HepG2 (cell line): ENCODE results near the gene RRBP1. TPM values are rescaled to one million over a fixed set of nuclear protein-coding genes. Genes with fewer than 3 reads are reported as not detected.

ENCODE experiments used
- ATAC-seq: fragments of 200-7000 bp; cut with Tn5 transposase; 3 replicates; pipeline ENCODE4 v1.9.1; 2020; ENCODE audit warnings: mild to moderate bottlenecking, moderate library complexity
- BruUV-seq: library from RNA; stranded (reverse); fragments of 400-500 nt; replicated peaks from 2 replicates; lab custom pipeline; 2021; lab: Mats Ljungman, UMichigan
- CTCF ChIA-PET: fragments of 300-600 bp; formaldehyde crosslinking; extraction: SDS; loops from one replicate; lab custom pipeline; 2021; ENCODE audit warnings: low total read pairs, inconsistent platforms, low intra/inter-chr PET ratio; lab: Yijun Ruan, JAX
- POLR2A ChIA-PET: fragments of 350-600 bp; sonication (Branson Sonifier 250); formaldehyde crosslinking; loops from one replicate; lab custom pipeline; 2020; ENCODE audit warnings: antibody characterized with exemption, inconsistent platforms; lab: Yijun Ruan, JAX
- DNase-seq: peaks from one replicate; pipeline ENCODE4 v3.0.0-alpha.2; 2015; ENCODE audit warnings: low spot score
- FAIRE-seq: peaks from 3 replicates; lab custom pipeline; 2011; peaks lifted over from hg19 to GRCh38; lab: Jason Lieb, UNC
- H2AFZ ChIP-seq: one replicate; pipeline ENCODE4 v1.6.1; 2011; ENCODE audit warnings: low read length, inconsistent platforms
- H3K27ac ChIP-seq: fragments of 300-600 bp; 3 replicates; pipeline ENCODE4 v1.8.0; 2011; ENCODE audit warnings: mixed run types, mild to moderate bottlenecking, mixed read lengths, low read length, inconsistent platforms; ENCODE audit not compliant: insufficient read depth; ENCODE audit errors: extremely low read length
- H3K27me3 ChIP-seq, 2 experiments: fragments of 200-600 bp in 1 of 2; 2 replicates in 1 of 2; 3 replicates in 1 of 2; pipeline versions ENCODE4 v1.6.0 to v1.8.0; 2011; ENCODE audit warnings: low read length in 2 of 2, mild to moderate bottlenecking in 2 of 2, moderate library complexity in 2 of 2, inconsistent platforms in 1 of 2; ENCODE audit not compliant: insufficient read depth in 2 of 2, control insufficient read depth in 1 of 2
- H3K36me3 ChIP-seq, 2 experiments: fragments of 200-600 bp in 1 of 2; replicated peaks in 1 of 2; 2 replicates in 1 of 2; 3 replicates in 1 of 2; pipeline versions ENCODE4 v1.5.1 to v1.8.0; 2011; ENCODE audit warnings: low read length in 2 of 2, inconsistent platforms in 1 of 2; ENCODE audit not compliant: insufficient read depth in 2 of 2, control insufficient read depth in 1 of 2
- H3K4me1 ChIP-seq: 2 replicates; pipeline ENCODE4 v1.5.1; 2012; ENCODE audit warnings: low read length, inconsistent platforms; ENCODE audit not compliant: insufficient read depth
- H3K4me2 ChIP-seq: 2 replicates; pipeline ENCODE4 v1.6.0; 2011; ENCODE audit warnings: low read depth, low read length, inconsistent platforms
- H3K4me3 ChIP-seq, 3 experiments: fragments of 200-600 bp in 1 of 3; sonication (generic), shearing (Covaris generic) in 1 of 3; replicated peaks in 1 of 3; 2 replicates each; pipeline ENCODE4 v1.5.1; 2011 to 2016; ENCODE audit warnings: low read length in 3 of 3, inconsistent platforms in 2 of 3, low read depth in 2 of 3, mild to moderate bottlenecking in 2 of 3, control low read depth in 1 of 3, mixed read lengths in 1 of 3; ENCODE audit not compliant: insufficient read depth in 1 of 3
- H3K79me2 ChIP-seq: one replicate; pipeline ENCODE4 v1.6.1; 2011; ENCODE audit warnings: low read length, inconsistent platforms; ENCODE audit not compliant: insufficient read depth
- H3K9ac ChIP-seq: 2 replicates; pipeline ENCODE4 v1.6.0; 2011; ENCODE audit warnings: mild to moderate bottlenecking, low read depth, low read length, inconsistent platforms; ENCODE audit not compliant: insufficient read depth
- H3K9me3 ChIP-seq: 2 replicates; pipeline ENCODE4 v1.5.1; 2012; ENCODE audit warnings: mild to moderate bottlenecking, low read length
- H4K20me1 ChIP-seq: 2 replicates; pipeline ENCODE4 v1.6.0; 2011; ENCODE audit warnings: inconsistent platforms, mild to moderate bottlenecking, low read length, moderate library complexity; ENCODE audit not compliant: insufficient read depth
- IRF1 ChIP-seq: sonication (generic); formaldehyde crosslinking; IDR thresholded peaks from 2 replicates; pipeline ENCODE4 v1.4.0; 2020; ENCODE audit warnings: low read depth, mild to moderate bottlenecking, missing genetic modification reagents
- MEIS1 ChIP-seq: sonication (generic); formaldehyde crosslinking; IDR thresholded peaks from 2 replicates; pipeline ENCODE4 v1.9.0; 2021; ENCODE audit warnings: mild to moderate bottlenecking, missing genetic modification reagents, moderate library complexity, borderline replicate concordance
- MIXL1 ChIP-seq: IDR thresholded peaks from 2 replicates; pipeline ENCODE4 v1.6.1; 2016
- RCOR2 ChIP-seq: IDR thresholded peaks from 2 replicates; pipeline ENCODE4 v1.6.1; 2016; ENCODE audit warnings: missing biosample characterization, missing genetic modification reagents
- STAG1 ChIP-seq: sonication (generic); formaldehyde crosslinking; IDR thresholded peaks from 2 replicates; pipeline ENCODE4 v1.4.0; 2020; ENCODE audit warnings: missing genetic modification reagents
- ZBTB40 ChIP-seq, 2 experiments: fragments of 450-650 bp in 1 of 2; sonication (generic) in 1 of 2; formaldehyde crosslinking in 1 of 2; IDR thresholded peaks; 2 replicates each; pipeline versions ENCODE4 v1.6.1 to v1.8.0; 2016 to 2022; ENCODE audit warnings: antibody characterized with exemption in 1 of 2, mild to moderate bottlenecking in 1 of 2, missing genetic modification reagents in 1 of 2
- ZNF207 ChIP-seq: fragments of 450-650 bp; IDR thresholded peaks from 2 replicates; pipeline ENCODE4 v1.6.1; 2016; ENCODE audit warnings: antibody characterized with exemption, borderline replicate concordance
- ZNF510 ChIP-seq: sonication (generic); formaldehyde crosslinking; IDR thresholded peaks from 2 replicates; pipeline ENCODE4 v1.4.0; 2020; ENCODE audit warnings: low read depth, mild to moderate bottlenecking, missing genetic modification reagents
- WGBS: methylation state at CpG from one replicate; pipeline ENCODE4 v1.1.6; 2017; ENCODE audit warnings: low lambda C conversion rate; 5-methylcytosine and 5-hydroxymethylcytosine counted together
- in situ Hi-C: cut with HindIII; loops from 2 replicates; pipeline ENCODE4 v1.10.0; 2017; ENCODE audit warnings: low pct_unique_long_range_greater_than_20kb; ENCODE audit not compliant: extremely low pct_ligation_motif_present
- intact Hi-C: fragments of 100-400 bp; cut with micrococcal nuclease; formaldehyde crosslinking; loops from one replicate; pipeline ENCODE4 v1.10.0; 2022; ENCODE audit not compliant: unreplicated experiment
- polyA plus RNA-seq, 8 experiments: library from polyadenylated mRNA; depleted of rRNA in 3 of 8; stranded (reverse) in 7 of 8; unstranded in 1 of 8; fragments of >200 nt; fragmentation: Illumina TruSeq in 4 of 8; extraction: Trizol in 4 of 8; gene quantifications; 2 replicates each; pipeline versions ENCODE4 v1.2.1 to v1.2.3, GENCODE V29; 2011 to 2016; ENCODE audit warnings: low read depth in 4 of 8, missing spikeins in 1 of 8, mixed read lengths in 1 of 8; ENCODE audit not compliant: insufficient read depth in 1 of 8
- total RNA-seq, 5 experiments: library from RNA; depleted of rRNA; stranded (reverse); fragments of >200 nt; fragmentation: Illumina TruSeq; extraction: Trizol; gene quantifications; 2 replicates each; pipeline ENCODE4 v1.2.3, GENCODE V29; 2016; ENCODE audit warnings: low read depth in 1 of 5

The RRBP1 gene
- total and polyA plus RNA-seq, 2 of the 13 experiments (the other 11 are each of a cell fraction or from before 2014, with no cell fraction given), result 150 to 222 TPM

GRCh38 chr20:17694767-17695166 lies 12.7 kb upstream of the RRBP1 start:
- H4K20me1 ChIP-seq, result no peaks in the 10 kb centered on the region
- 0 out of 2 replicates have a peak, but pooled peaks have one; percentile 19 for TF ChIP-seq MIXL1 (CRISPR knock-in tag)
- no peak for TF ChIP-seq ZNF510 (CRISPR knock-in tag)
- TF ChIP-seq RCOR2, result 0 out of 2 replicates have a peak, but pooled peaks have one; percentile 11
- no peak for TF ChIP-seq MEIS1
- TF ChIP-seq STAG1 (CRISPR knock-in tag), result 0 out of 2 replicates have a peak, but pooled peaks have one; percentile 22
- H3K4me3 ChIP-seq, result no peak overlapping the region
- peaks cover 6 to 54% of the 10 kb centered on the region in 2 experiments; a peak in 4 of 5 replicates for H3K27me3 ChIP-seq
- FAIRE-seq, result no peak
- no peak for DNase-seq
- H3K9me3 ChIP-seq, result peaks cover 12% of the 10 kb centered on the region; the same call in 1 of the 2 replicates
- WGBS, result 46% methylated on average over 3 of the region's 3 CpGs
- H3K27ac ChIP-seq, result no peak overlapping the region
- H3K79me2 ChIP-seq, result no peaks in the 10 kb centered on the region
- H3K4me1 ChIP-seq, result peaks cover 8% of the 10 kb centered on the region
- ChIA-PET CTCF (no interaction called here), POLR2A (interaction anchor here (2.2 kb wide), 1 partner anchor 12 kb away, joined by 10 read pairs; the partner anchor contains the start of gene RRBP1)
- intact Hi-C loops, result no loop called here
- ATAC-seq, result no peak
- BruUV-seq, result no TSS peak
- H3K9ac ChIP-seq, result no peak overlapping the region
- no peaks in the 10 kb centered on the region for H3K36me3 ChIP-seq
- H2AFZ ChIP-seq, result no peak overlapping the region
- in situ Hi-C loops, result no loop called here
- no peak overlapping the region for H3K4me2 ChIP-seq

- Histone ChIP-seq H3K79me2 (no peaks in the 10 kb centered on the region), H3K36me3 (no peaks in the 10 kb centered on the region), H3K4me3 (no peak overlapping the region), H3K9me3 (peaks cover 12% of the 10 kb centered on the region; the same call in 1 of the 2 replicates), H3K9ac (no peak overlapping the region), H3K27me3 (peaks cover 2 to 46% of the 10 kb centered on the region in 2 experiments; a peak in 4 of 5 replicates), H4K20me1 (no peaks in the 10 kb centered on the region), H3K27ac (no peak overlapping the region), H2AFZ (no peak overlapping the region), H3K4me1 (peaks cover 4% of the 10 kb centered on the region), H3K4me2 (no peak overlapping the region)
- ChIA-PET POLR2A (no interaction called here), CTCF (no interaction called here)
- ATAC-seq, result no peak
- no TSS peak for BruUV-seq
- no peak for DNase-seq
- FAIRE-seq, result no peak
- intact Hi-C loops, result no loop called here
- in situ Hi-C loops, result no loop called here
- 59% methylated on average over 18 of the region's 18 CpGs for WGBS
- no peak for TF ChIP-seq ZNF207
- no peak for TF ChIP-seq IRF1 (CRISPR knock-in tag)
- TF ChIP-seq ZBTB40 (IDR thresholded peaks at IDR 0.05), result no peak
- TF ChIP-seq ZBTB40 (CRISPR knock-in tag; IDR thresholded peaks at IDR 0.05), result peak; percentile 40; the same call in 1 of the 2 replicates
Measured at GRCh38 chr20:17693444-17694001, 11.5 kb upstream of the RRBP1 start.
